ENCODE data around the gene ZNF132.

ZNF132 gene

GRCh38 chr19:58479303-58479702 is 39.4 kb upstream of the ZNF132 start:
- TF ChIP-seq CTCF (IDR thresholded peaks at IDR 0.05; ENCODE audit: control insufficient read depth, insufficient read depth, low read depth, low read length, missing control alignments) = no peak
- H3K4me3 ChIP-seq (ENCODE audit: control insufficient read depth, low read depth, low read length) = no peak overlapping the region
- DNase-seq (ENCODE audit: low read depth) = no peak

- TF ChIP-seq CTCF (IDR thresholded peaks at IDR 0.05; ENCODE audit: control insufficient read depth, insufficient read depth, low read depth, low read length, missing control alignments) = no peak
- no peak for DNase-seq (ENCODE audit: low read depth)
- no peak overlapping the region for H3K4me3 ChIP-seq (ENCODE audit: control insufficient read depth, low read depth, low read length)
Observed at GRCh38 chr19:58477871-58478270, 37.9 kb upstream of the ZNF132 start.

- no peak for TF ChIP-seq CTCF (IDR thresholded peaks at IDR 0.05; ENCODE audit: control insufficient read depth, insufficient read depth, low read depth, low read length, missing control alignments)
- no peak overlapping the region; the same call in 1 of the 2 replicates for H3K4me3 ChIP-seq (ENCODE audit: control insufficient read depth, low read depth, low read length)
- no peak for DNase-seq (ENCODE audit: low read depth)
Observed at GRCh38 chr19:58477130-58477529, 37.2 kb upstream of the ZNF132 start.

GRCh38 chr19:58476498-58477015 is 36.6 kb upstream of the ZNF132 start:
- peak overlapping the region; percentile 71 for H3K4me3 ChIP-seq (ENCODE audit: control insufficient read depth, low read depth, low read length)
- TF ChIP-seq CTCF (IDR thresholded peaks at IDR 0.05; ENCODE audit: control insufficient read depth, insufficient read depth, low read depth, low read length, missing control alignments) = no peak
- DNase-seq (ENCODE audit: low read depth) = no peak

GRCh38 chr19:58475714-58476497 is 36.0 kb upstream of the ZNF132 start, which contains the start of gene ZNF446:
Gene ZNF446, plus strand, starts transcription at chr19:58476352. Its CDS starts 867 bp downstream, at chr19:58477219.
- no peak for TF ChIP-seq CTCF (IDR thresholded peaks at IDR 0.05; ENCODE audit: control insufficient read depth, insufficient read depth, low read depth, low read length, missing control alignments)
- peak; percentile 84 for DNase-seq (ENCODE audit: low read depth)
- peak within 1 kb of the TSS; percentile 71 for H3K4me3 ChIP-seq (ENCODE audit: control insufficient read depth, low read depth, low read length)

- no peak for DNase-seq (ENCODE audit: low read depth)
- no peak for TF ChIP-seq CTCF (IDR thresholded peaks at IDR 0.05; ENCODE audit: control insufficient read depth, insufficient read depth, low read depth, low read length, missing control alignments)
- peak overlapping the region; percentile 71 for H3K4me3 ChIP-seq (ENCODE audit: control insufficient read depth, low read depth, low read length)
Observed at GRCh38 chr19:58474997-58475713, 35.2 kb upstream of the ZNF132 start.
